GM10266 (cell line): ENCODE data around the gene KIF20A.

Source experiments
- DNase-seq: peaks from one replicate; pipeline ENCODE4 v3.0.0; 2012; ENCODE audit errors: extremely low spot score
- CTCF ChIP-seq: IDR thresholded peaks from 2 replicates; pipeline ENCODE4 v1.5.1; 2012; ENCODE audit warnings: mild to moderate bottlenecking, low read depth; ENCODE audit not compliant: control insufficient read depth, insufficient read depth; ENCODE audit errors: missing control alignments

KIF20A gene

GRCh38 chr5:138224712-138225111 is 45.8 kb downstream of the KIF20A start:
- TF ChIP-seq CTCF: no peak
- no peak for DNase-seq

GRCh38 chr5:138226910-138227309 is 48.0 kb downstream of the KIF20A start:
- no peak for DNase-seq
- TF ChIP-seq CTCF: no peak

- no peak for TF ChIP-seq CTCF
- DNase-seq: no peak
These were observed 50.5 kb downstream of the KIF20A start for GRCh38 chr5:138229387-138229786.

- no peak for TF ChIP-seq CTCF
- no peak for DNase-seq
These were observed 51.3 kb downstream of the KIF20A start for GRCh38 chr5:138230261-138230660.

- DNase-seq: no peak
- TF ChIP-seq CTCF: no peak
These were observed 52.2 kb downstream of the KIF20A start for GRCh38 chr5:138230981-138231589.

- no peak for DNase-seq
- TF ChIP-seq CTCF: no peak
These were observed 54.4 kb downstream of the KIF20A start for GRCh38 chr5:138233280-138233679.

- TF ChIP-seq CTCF: no peak
- DNase-seq: no peak
These were observed 55.7 kb downstream of the KIF20A start for GRCh38 chr5:138234651-138235050.
